Transverse colon (tissue), 4 donors: ENCODE data around the gene ZNF574.

Source experiments
- POLR2A ChIP-seq: fragments of 450-650 bp; IDR thresholded peaks from one replicate; pipeline ENCODE4 v1.6.1; 2016; ENCODE audit warnings: antibody characterized with exemption, mild to moderate bottlenecking, moderate library complexity
- POLR2AphosphoS5 ChIP-seq, 3 donors: sonication (generic); formaldehyde crosslinking; IDR thresholded peaks; one replicate each; pipeline ENCODE4 v1.6.1; 2016; ENCODE audit warnings: antibody characterized with exemption in 3 of 3
- TF ChIP-seq, protein P1 (sequence below), 5 experiments: fragments of 200-600 bp in 3 of 5; fragments of 450-650 bp in 2 of 5; sonication (generic) in 3 of 5; IDR thresholded peaks; 1 replicate in 2 of 5; 2 replicates in 3 of 5; pipeline ENCODE4 v1.5.1; 2016 to 2017; ENCODE audit warnings: antibody characterized with exemption in 5 of 5, inconsistent platforms in 3 of 5, mild to moderate bottlenecking in 2 of 5, moderate library complexity in 1 of 5

DNA sequence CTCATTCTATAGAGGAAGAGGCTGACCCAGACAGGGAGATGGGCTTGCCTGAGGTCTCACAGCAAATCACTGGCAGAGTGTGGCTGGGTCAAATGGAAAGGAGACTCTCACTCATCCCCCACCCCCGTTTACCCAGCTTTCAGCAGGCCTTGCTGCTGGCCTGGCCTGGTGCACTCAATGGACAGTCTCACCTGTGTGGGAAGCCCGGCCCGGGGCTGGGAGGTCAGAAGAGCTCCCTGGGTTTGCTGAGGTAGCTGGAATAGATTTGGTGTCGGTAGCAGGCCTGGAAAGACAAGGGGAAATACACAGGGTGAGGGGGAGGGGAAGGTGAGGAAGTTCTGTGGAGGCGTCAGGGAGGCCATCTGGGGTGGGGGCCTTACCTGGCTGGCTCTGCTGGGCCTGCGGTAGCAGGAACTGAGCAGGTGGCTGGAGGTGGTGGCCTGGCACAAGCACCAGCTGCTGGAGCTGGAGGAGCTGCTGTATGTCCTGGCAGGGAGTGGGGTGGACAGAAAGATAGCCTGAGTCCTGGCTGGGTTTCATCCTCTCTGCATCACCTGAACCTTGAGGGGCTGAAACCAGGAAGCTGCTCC is 23.5 kb downstream of the ZNF574 start:
- TF ChIP-seq, protein P1, sequence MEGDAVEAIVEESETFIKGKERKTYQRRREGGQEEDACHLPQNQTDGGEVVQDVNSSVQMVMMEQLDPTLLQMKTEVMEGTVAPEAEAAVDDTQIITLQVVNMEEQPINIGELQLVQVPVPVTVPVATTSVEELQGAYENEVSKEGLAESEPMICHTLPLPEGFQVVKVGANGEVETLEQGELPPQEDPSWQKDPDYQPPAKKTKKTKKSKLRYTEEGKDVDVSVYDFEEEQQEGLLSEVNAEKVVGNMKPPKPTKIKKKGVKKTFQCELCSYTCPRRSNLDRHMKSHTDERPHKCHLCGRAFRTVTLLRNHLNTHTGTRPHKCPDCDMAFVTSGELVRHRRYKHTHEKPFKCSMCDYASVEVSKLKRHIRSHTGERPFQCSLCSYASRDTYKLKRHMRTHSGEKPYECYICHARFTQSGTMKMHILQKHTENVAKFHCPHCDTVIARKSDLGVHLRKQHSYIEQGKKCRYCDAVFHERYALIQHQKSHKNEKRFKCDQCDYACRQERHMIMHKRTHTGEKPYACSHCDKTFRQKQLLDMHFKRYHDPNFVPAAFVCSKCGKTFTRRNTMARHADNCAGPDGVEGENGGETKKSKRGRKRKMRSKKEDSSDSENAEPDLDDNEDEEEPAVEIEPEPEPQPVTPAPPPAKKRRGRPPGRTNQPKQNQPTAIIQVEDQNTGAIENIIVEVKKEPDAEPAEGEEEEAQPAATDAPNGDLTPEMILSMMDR (IDR thresholded peaks at IDR 0.05) = no peak
- TF ChIP-seq POLR2A (no peak), POLR2AphosphoS5 (IDR thresholded peaks at IDR 0.05) (no peak)
